Myocyte (in vitro differentiated cells): ENCODE measurements around the gene TMEM156. TPM values are rescaled to one million over a fixed set of nuclear protein-coding genes. Genes with fewer than 3 reads are reported as not detected.
A peak's percentile ranks its signal among the peaks of the same experiment; 100 is the strongest.

ENCODE experiments used
- DNase-seq: peaks from one replicate; pipeline ENCODE4 v3.0.0-alpha.2; 2012; ENCODE audit warnings: low read depth
- total RNA-seq: library from RNA; depleted of rRNA; stranded (reverse); fragments of >200 nt; gene quantifications from 2 replicates; pipeline ENCODE4 v1.2.3, GENCODE V29; 2014

TMEM156 gene
- total RNA-seq, 1 donor from 2014 or later = not detected

GRCh38 chr4:38928568-38928967 lies 103.6 kb downstream of the TMEM156 start:
- DNase-seq = no peak

GRCh38 chr4:38926896-38927295 lies 105.3 kb downstream of the TMEM156 start:
- DNase-seq = no peak

- no peak for DNase-seq
These were observed 106.5 kb downstream of the TMEM156 start for GRCh38 chr4:38925492-38926413.

GRCh38 chr4:38924353-38924752 lies 107.9 kb downstream of the TMEM156 start:
- no peak for DNase-seq

- DNase-seq = no peak
These were observed 108.5 kb downstream of the TMEM156 start for GRCh38 chr4:38923746-38924145.

GRCh38 chr4:38921151-38921550 lies 111.1 kb downstream of the TMEM156 start:
- DNase-seq = no peak

GRCh38 chr4:38920677-38921076 lies 111.5 kb downstream of the TMEM156 start:
- DNase-seq = no peak

- no peak for DNase-seq
These were observed 112.0 kb downstream of the TMEM156 start for GRCh38 chr4:38920186-38920585.

GRCh38 chr4:38919494-38919893 lies 112.7 kb downstream of the TMEM156 start:
- DNase-seq = no peak

- peak; percentile 5 for DNase-seq
These were observed 114.7 kb downstream of the TMEM156 start for GRCh38 chr4:38917481-38918025.

Other genes starting within 250 kb of the TMEM156 start
- not detected in 2 replicates for gene TLR10, start 249.4 kb downstream of the TMEM156 start, total RNA-seq
- 1.9 and 3.2 TPM in 2 replicates for gene TLR1, start 227.6 kb downstream of the TMEM156 start, total RNA-seq
- gene TLR6, start 175.6 kb downstream of the TMEM156 start, total RNA-seq = 2.4 and 3.5 TPM in 2 replicates
- 151 and 250 TPM in 2 replicates for gene FAM114A1, start 164.6 kb downstream of the TMEM156 start, total RNA-seq
- gene KLHL5, start 29.8 kb upstream of the TMEM156 start, total RNA-seq = 51.2 and 53.6 TPM in 2 replicates
- gene WDR19, start 150.1 kb upstream of the TMEM156 start, total RNA-seq = 25.9 and 35.1 TPM in 2 replicates